CD4-positive, alpha-beta memory T cell (primary cell): Measurements from ENCODE around the gene GEMIN2. TPM values are rescaled to one million over a fixed set of nuclear protein-coding genes. Genes with fewer than 3 reads are reported as not detected.
"Not testable (repeated sequence)": the region's sequence is repeated elsewhere in the genome, so short reads cannot be mapped to it uniquely, and the experiment has no call there.

Source experiments
- CTCF ChIA-PET: fragments of 350-600 bp; sonication (Branson Sonifier 250); formaldehyde crosslinking; loops from one replicate; lab custom pipeline; 2021; ENCODE audit warnings: inconsistent platforms; ENCODE audit not compliant: partially characterized antibody; lab: Charles Lee
- POLR2A ChIA-PET: fragments of 350-600 bp; sonication (Branson Sonifier 250); formaldehyde crosslinking; loops from one replicate; lab custom pipeline; 2021; ENCODE audit not compliant: partially characterized antibody; lab: Charles Lee
- DNase-seq, 5 donors: peaks; one replicate each; pipeline versions ENCODE4 v3.0.0 to v3.0.0-alpha.2; 2020 to 2022; ENCODE audit warnings: mixed read lengths in 1 of 5
- H3K27ac ChIP-seq: one replicate; pipeline ENCODE4 v1.7.0; 2013; ENCODE audit warnings: low read depth, low read length
- H3K27me3 ChIP-seq: 2 replicates; pipeline ENCODE4 v1.7.0; 2013; ENCODE audit warnings: mild to moderate bottlenecking, low read length, moderate library complexity; ENCODE audit not compliant: insufficient read depth
- H3K36me3 ChIP-seq: 2 replicates; pipeline ENCODE4 v1.7.0; 2013; ENCODE audit warnings: mild to moderate bottlenecking, low read length, moderate library complexity; ENCODE audit not compliant: insufficient read depth
- H3K4me1 ChIP-seq: 2 replicates; pipeline ENCODE4 v1.7.0; 2013; ENCODE audit warnings: mild to moderate bottlenecking, low read length, moderate library complexity; ENCODE audit not compliant: insufficient read depth
- H3K4me3 ChIP-seq, 2 donors: one replicate each; pipeline ENCODE4 v1.7.0; 2013; ENCODE audit warnings: low read length in 2 of 2, mild to moderate bottlenecking in 1 of 2
- H3K9me3 ChIP-seq, 2 donors: one replicate each; pipeline ENCODE4 v1.7.0; 2013; ENCODE audit warnings: low read length in 2 of 2, control low read depth in 1 of 2; ENCODE audit not compliant: control insufficient read depth in 1 of 2
- H3K27ac Mint-ChIP-seq, 7 donors: one replicate each; pipeline ENCODE4 v1.8.0; 2020 to 2021; ENCODE audit warnings: mixed read lengths in 7 of 7, mild to moderate bottlenecking in 6 of 7, inconsistent platforms in 3 of 7, moderate library complexity in 3 of 7
- H3K27me3 Mint-ChIP-seq, 2 donors: one replicate each; pipeline ENCODE4 v1.8.0; 2020 to 2021; ENCODE audit warnings: mixed read lengths in 2 of 2
- H3K36me3 Mint-ChIP-seq, 2 donors: one replicate each; pipeline ENCODE4 v1.8.0; 2020 to 2021; ENCODE audit warnings: mixed read lengths in 2 of 2, inconsistent platforms in 1 of 2, mild to moderate bottlenecking in 1 of 2
- H3K4me1 Mint-ChIP-seq, 4 donors: one replicate each; pipeline ENCODE4 v1.8.0; 2020 to 2021; ENCODE audit warnings: mixed read lengths in 4 of 4, mild to moderate bottlenecking in 1 of 4
- H3K4me3 Mint-ChIP-seq, 8 donors: one replicate each; pipeline ENCODE4 v1.8.0; 2020 to 2021; ENCODE audit warnings: mixed read lengths in 8 of 8, mild to moderate bottlenecking in 7 of 8, moderate library complexity in 6 of 8, inconsistent platforms in 3 of 8
- H3K9me3 Mint-ChIP-seq, 8 donors: one replicate each; pipeline ENCODE4 v1.8.0; 2020 to 2021; ENCODE audit warnings: mixed read lengths in 8 of 8, mild to moderate bottlenecking in 5 of 8, inconsistent platforms in 3 of 8, moderate library complexity in 1 of 8
- intact Hi-C: fragments of 100-400 bp; cut with micrococcal nuclease; formaldehyde crosslinking; loops from one replicate; pipeline ENCODE4 v1.15.1; 2023
- polyA plus RNA-seq, 2 donors: library from polyadenylated mRNA; unstranded; fragments of 300-500 nt; fragmentation: Illumina TruSeq; gene quantifications; one replicate each; pipeline ENCODE4 v1.2.3, GENCODE V29; 2021
- total RNA-seq, 2 experiments: library from RNA; stranded (reverse); gene quantifications; one replicate each; pipeline ENCODE4 v1.2.3, GENCODE V29; 2021

The GEMIN2 gene, protein sequence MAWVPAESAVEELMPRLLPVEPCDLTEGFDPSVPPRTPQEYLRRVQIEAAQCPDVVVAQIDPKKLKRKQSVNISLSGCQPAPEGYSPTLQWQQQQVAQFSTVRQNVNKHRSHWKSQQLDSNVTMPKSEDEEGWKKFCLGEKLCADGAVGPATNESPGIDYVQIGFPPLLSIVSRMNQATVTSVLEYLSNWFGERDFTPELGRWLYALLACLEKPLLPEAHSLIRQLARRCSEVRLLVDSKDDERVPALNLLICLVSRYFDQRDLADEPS
- total RNA-seq (10 to 100 TPM; 13.4 to 16.9 TPM), polyA plus RNA-seq (10 to 100 TPM; 14.4 to 15.0 TPM)

DNA sequence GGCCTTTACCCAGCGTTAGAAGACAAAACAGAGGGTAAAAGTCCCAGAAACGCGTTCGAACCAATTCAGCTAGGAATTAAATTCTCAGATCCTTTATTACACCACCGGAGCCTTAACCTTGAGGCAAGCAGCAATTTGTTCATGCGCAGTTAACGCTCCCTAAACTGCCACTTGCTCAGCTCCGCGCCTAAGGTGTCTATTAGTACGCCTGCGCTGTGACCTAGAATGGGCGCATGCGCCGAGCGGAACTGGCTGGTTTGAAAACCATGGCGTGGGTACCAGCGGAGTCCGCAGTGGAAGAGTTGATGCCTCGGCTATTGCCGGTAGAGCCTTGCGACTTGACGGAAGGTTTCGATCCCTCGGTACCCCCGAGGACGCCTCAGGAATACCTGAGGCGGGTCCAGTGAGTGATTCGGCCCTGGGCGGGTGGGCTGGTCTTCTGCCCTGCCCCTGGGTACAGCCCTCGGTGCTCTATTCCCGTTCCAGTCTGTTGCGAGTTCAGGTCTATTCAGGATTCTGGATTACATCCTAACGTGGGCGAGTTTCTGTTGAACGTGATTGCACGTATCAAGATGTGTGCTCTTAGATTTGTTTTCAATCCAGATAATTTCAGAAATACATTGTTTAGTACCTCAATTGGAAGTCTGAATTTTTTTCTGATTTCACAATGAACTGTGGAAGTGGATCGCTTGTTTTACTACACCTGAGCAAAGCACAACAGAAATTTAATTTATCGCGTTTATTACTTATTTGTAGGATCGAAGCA is at the start of gene GEMIN2:
Gene GEMIN2, plus strand, starts transcription at position 251 of the 766 bp plus-strand sequence. Its CDS starts 16 bp downstream, at position 267.
- peak within 1 kb of the TSS; percentile 92 to 99 (median 97) for H3K4me3 Mint-ChIP-seq
- peaks cover 4 to 26% of the 10 kb centered on the region in 2 donors for H3K36me3 Mint-ChIP-seq
- peak within 1 kb of the TSS; percentile 80 for H3K27ac ChIP-seq
- H3K9me3 Mint-ChIP-seq, result no peaks in the 10 kb centered on the region
- CTCF ChIA-PET, result interaction anchor here (0.8 to 1.6 kb wide), 3 partner anchors 12 to 56 kb away, joined by 3 to 7 read pairs (median 5); partner anchors contain the start of genes SEC23A and TRAPPC6B
- POLR2A ChIA-PET, result interaction anchor here (0.7 to 3.8 kb wide), 12 partner anchors 8 to 339 kb away, joined by 3 to 66 read pairs (median 6); partner anchors contain the start of genes FBXO33, PNN, SEC23A and TRAPPC6B
- peaks cover 12 to 25% (median 17%) of the 10 kb centered on the region in 4 donors for H3K4me1 Mint-ChIP-seq
- H3K27me3 Mint-ChIP-seq, result peaks cover 2 to 6% of the 10 kb centered on the region in 2 donors
- H3K27ac Mint-ChIP-seq, result peak within 1 kb of the TSS; percentile 93 to 99 (median 97)
- peak within 1 kb of the TSS; percentile 66 to 81 for H3K4me3 ChIP-seq
- no peaks in the 10 kb centered on the region for H3K9me3 ChIP-seq
- DNase-seq, result peak; percentile 92 to 95 (median 94)
- peaks cover 13% of the 10 kb centered on the region for H3K4me1 ChIP-seq
- H3K27me3 ChIP-seq, result no peaks in the 10 kb centered on the region
- no peaks in the 10 kb centered on the region for H3K36me3 ChIP-seq
- intact Hi-C loops, result loop anchor here (1.0 to 10.0 kb wide), 6 partner anchors 11 to 1039 kb away; partner anchors contain the start of genes FBXO33, SEC23A and TRAPPC6B

- POLR2A ChIA-PET, H3K27ac ChIP-seq, H3K4me3 Mint-ChIP-seq, H3K9me3 Mint-ChIP-seq, H3K27me3 ChIP-seq, CTCF ChIA-PET, H3K9me3 ChIP-seq, intact Hi-C loops, H3K4me1 ChIP-seq, H3K27me3 Mint-ChIP-seq, H3K4me3 ChIP-seq, DNase-seq: not testable (repeated sequence)
- Mint-ChIP-seq H3K36me3 (peaks cover 47 to 59% of the 10 kb centered on the region in 2 donors), H3K4me1 (peaks cover 4 to 12% (median 9%) of the 10 kb centered on the region in 4 donors), H3K27ac (peak overlapping the region in 3 of 7 donors; percentile 19 to 83 (median 30))
- H3K36me3 ChIP-seq, result peaks cover 25% of the 10 kb centered on the region
These were observed 44.8 kb upstream of the GEMIN2 start for GRCh38 chr14:39069169-39069805.

- CTCF ChIA-PET, result no interaction called here
- H3K4me1 ChIP-seq, result no peaks in the 10 kb centered on the region
- peaks cover 4 to 12% (median 9%) of the 10 kb centered on the region in 4 donors for H3K4me1 Mint-ChIP-seq
- peak overlapping the region in 2 of 7 donors; percentile 0 to 30 for H3K27ac Mint-ChIP-seq
- H3K27ac ChIP-seq, result no peak overlapping the region
- H3K27me3 Mint-ChIP-seq, result no peaks in the 10 kb centered on the region
- H3K9me3 Mint-ChIP-seq, result no peaks in the 10 kb centered on the region
- H3K4me3 Mint-ChIP-seq, result no peak overlapping the region
- DNase-seq, result no peak
- intact Hi-C loops, result no loop called here
- H3K9me3 ChIP-seq, result no peaks in the 10 kb centered on the region
- H3K4me3 ChIP-seq, result no peak overlapping the region
- H3K36me3 Mint-ChIP-seq, result peaks cover 41 to 57% of the 10 kb centered on the region in 2 donors
- POLR2A ChIA-PET, result no interaction called here
- peaks cover 19% of the 10 kb centered on the region for H3K36me3 ChIP-seq
- H3K27me3 ChIP-seq, result no peaks in the 10 kb centered on the region
These were observed 44.2 kb upstream of the GEMIN2 start for GRCh38 chr14:39069923-39070322.

GRCh38 chr14:39071096-39071495 is 43.0 kb upstream of the GEMIN2 start:
- POLR2A ChIA-PET, result interaction anchor here (0.6 kb wide), 1 partner anchor 113 kb away, joined by 5 read pairs; no protein-coding TSS in a partner anchor

DNA sequence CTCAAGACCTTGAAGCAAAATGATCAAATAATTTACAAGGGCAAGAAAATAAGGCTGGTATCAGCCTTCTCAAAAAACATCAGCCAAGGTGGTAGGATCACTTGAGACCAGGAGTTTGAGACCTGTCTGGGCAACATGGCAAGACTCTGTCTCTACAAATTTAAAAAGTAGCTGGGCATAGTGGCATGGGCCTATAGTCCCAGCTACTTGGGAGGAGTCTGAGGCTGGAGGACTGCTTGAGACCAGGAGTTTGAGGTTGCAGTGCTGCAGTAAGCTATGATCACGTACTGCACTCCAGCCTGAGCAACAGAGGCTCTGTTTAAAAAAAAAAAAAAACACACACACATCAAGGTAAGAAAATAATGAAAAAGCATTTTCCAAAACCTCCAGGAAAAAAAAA is 33.2 kb upstream of the GEMIN2 start:
- Mint-ChIP-seq H3K4me3 (no peak overlapping the region), H3K27ac (peak overlapping the region in 1 of 7 donors; percentile 19)
- CTCF ChIA-PET, result no interaction called here

More at GRCh38 chr14:39071096-39071495, 43.0 kb upstream of the GEMIN2 start:
- Histone ChIP-seq H3K27ac (no peak overlapping the region), H3K4me1 (no peaks in the 10 kb centered on the region), H3K9me3 (no peaks in the 10 kb centered on the region), H3K36me3 (peaks cover 26% of the 10 kb centered on the region), H3K4me3 (no peak overlapping the region), H3K27me3 (no peaks in the 10 kb centered on the region)
- no peaks in the 10 kb centered on the region for H3K9me3 Mint-ChIP-seq
- peaks cover 40 to 55% of the 10 kb centered on the region in 2 donors for H3K36me3 Mint-ChIP-seq
- intact Hi-C loops, result no loop called here
- H3K4me1 Mint-ChIP-seq, result peaks cover 6 to 13% (median 9%) of the 10 kb centered on the region in 4 donors
- CTCF ChIA-PET, result interaction anchor here (0.7 kb wide), 1 partner anchor 9 kb away, joined by 3 read pairs; no protein-coding TSS in a partner anchor
- H3K4me3 Mint-ChIP-seq, result no peak overlapping the region
- H3K27ac Mint-ChIP-seq, result peak overlapping the region in 1 of 7 donors; percentile 32
- H3K27me3 Mint-ChIP-seq, result no peaks in the 10 kb centered on the region
- DNase-seq, result no peak

GRCh38 chr14:39083127-39083526 is 31.0 kb upstream of the GEMIN2 start:
- Mint-ChIP-seq H3K4me1 (peaks cover 0 to 7% (median 5%) of the 10 kb centered on the region in 4 donors), H3K27me3 (no peaks in the 10 kb centered on the region), H3K4me3 (no peak overlapping the region), H3K36me3 (peaks cover 48 to 70% of the 10 kb centered on the region in 2 donors), H3K9me3 (no peaks in the 10 kb centered on the region), H3K27ac (peak overlapping the region in 2 of 7 donors; percentile 15 to 64)
- H3K4me1 ChIP-seq, result no peaks in the 10 kb centered on the region
- no peak for DNase-seq
- CTCF ChIA-PET, result no interaction called here
- POLR2A ChIA-PET, result interaction anchor here (1.3 kb wide), 1 partner anchor 20 kb away, joined by 4 read pairs; the partner anchor contains the start of gene SEC23A
- no peak overlapping the region for H3K27ac ChIP-seq
- no peaks in the 10 kb centered on the region for H3K27me3 ChIP-seq
- intact Hi-C loops, result no loop called here
- peaks cover 26% of the 10 kb centered on the region for H3K36me3 ChIP-seq
- H3K4me3 ChIP-seq, result no peak overlapping the region
- no peaks in the 10 kb centered on the region for H3K9me3 ChIP-seq

More for the DNA sequence above, 33.2 kb upstream of the GEMIN2 start:
- H3K4me3 ChIP-seq, result no peak overlapping the region
- no peaks in the 10 kb centered on the region for H3K9me3 Mint-ChIP-seq
- H3K27me3 Mint-ChIP-seq, result no peaks in the 10 kb centered on the region
- H3K4me1 ChIP-seq, result no peaks in the 10 kb centered on the region
- H3K27me3 ChIP-seq, result no peaks in the 10 kb centered on the region
- intact Hi-C loops, result no loop called here
- H3K4me1 Mint-ChIP-seq, result peaks cover 0 to 5% (median 4%) of the 10 kb centered on the region in 4 donors
- H3K36me3 ChIP-seq, result peaks cover 21% of the 10 kb centered on the region
- no peak overlapping the region for H3K27ac ChIP-seq
- no peak for DNase-seq
- POLR2A ChIA-PET, result interaction anchor here (0.7 kb wide), 1 partner anchor 15 kb away, joined by 4 read pairs; no protein-coding TSS in a partner anchor
- H3K9me3 ChIP-seq, result no peaks in the 10 kb centered on the region
- peaks cover 47 to 60% of the 10 kb centered on the region in 2 donors for H3K36me3 Mint-ChIP-seq
